ENCODE measurements around the gene GIMAP8.
"Not testable (repeated sequence)": the region's sequence is repeated elsewhere in the genome, so short reads cannot be mapped to it uniquely, and the experiment has no call there.

GIMAP8 gene

DNA sequence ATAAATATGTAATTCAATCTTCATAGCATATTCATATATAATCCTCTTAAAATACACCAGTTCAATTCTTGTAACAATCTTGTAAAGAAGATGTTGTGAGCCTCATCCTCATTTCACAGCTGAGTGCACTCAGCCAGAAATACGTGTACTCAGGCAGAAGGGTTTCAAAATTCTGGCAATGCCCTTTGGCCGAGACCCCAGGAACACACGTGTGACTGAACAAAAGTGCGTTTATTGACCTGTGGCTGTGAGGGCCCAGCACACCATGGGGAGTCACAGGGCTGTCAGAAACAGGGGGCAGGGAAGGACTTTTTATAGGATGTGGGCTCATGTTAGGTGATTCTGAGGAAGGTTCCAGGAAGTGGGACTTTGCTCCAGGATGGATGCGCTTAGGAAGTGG, 21.5 kb downstream of the GIMAP8 start:
- no peak for DNase-seq

DNA sequence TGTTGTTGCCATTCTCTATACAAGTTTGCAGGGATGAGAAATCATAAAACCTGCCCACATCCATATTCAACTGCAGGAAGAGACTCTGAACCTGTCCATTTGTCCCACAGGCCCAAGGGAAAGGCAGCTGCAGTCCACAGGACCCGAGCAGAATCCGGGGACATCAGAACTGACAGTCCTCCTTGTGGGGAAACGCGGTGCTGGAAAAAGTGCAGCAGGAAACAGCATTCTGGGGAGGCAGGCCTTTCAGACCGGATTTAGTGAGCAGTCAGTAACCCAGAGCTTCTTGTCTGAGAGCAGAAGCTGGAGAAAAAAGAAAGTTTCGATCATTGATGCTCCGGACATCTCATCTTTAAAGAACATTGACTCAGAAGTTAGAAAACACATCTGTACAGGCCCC, 23.5 kb downstream of the GIMAP8 start:
- DNase-seq = no peak

DNA sequence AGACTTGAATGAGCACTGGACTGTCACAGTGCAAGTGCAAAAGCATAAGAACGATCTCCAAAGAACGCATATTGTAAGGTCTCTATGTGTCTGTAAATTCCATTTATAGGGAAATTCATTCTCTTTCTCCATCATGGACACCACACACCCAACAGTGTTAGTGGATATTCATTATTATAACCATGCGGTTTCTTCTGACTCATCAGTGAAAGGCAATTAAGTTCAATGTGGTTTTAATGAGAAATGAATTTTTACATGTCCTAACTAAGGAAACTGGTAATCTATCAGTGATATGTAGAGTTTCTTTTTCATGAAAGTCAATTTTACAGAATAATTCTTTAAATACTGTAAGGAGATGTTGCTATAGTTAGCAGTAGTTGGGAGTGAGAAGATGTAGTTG, 25.9 kb downstream of the GIMAP8 start:
- no peak for DNase-seq

DNA sequence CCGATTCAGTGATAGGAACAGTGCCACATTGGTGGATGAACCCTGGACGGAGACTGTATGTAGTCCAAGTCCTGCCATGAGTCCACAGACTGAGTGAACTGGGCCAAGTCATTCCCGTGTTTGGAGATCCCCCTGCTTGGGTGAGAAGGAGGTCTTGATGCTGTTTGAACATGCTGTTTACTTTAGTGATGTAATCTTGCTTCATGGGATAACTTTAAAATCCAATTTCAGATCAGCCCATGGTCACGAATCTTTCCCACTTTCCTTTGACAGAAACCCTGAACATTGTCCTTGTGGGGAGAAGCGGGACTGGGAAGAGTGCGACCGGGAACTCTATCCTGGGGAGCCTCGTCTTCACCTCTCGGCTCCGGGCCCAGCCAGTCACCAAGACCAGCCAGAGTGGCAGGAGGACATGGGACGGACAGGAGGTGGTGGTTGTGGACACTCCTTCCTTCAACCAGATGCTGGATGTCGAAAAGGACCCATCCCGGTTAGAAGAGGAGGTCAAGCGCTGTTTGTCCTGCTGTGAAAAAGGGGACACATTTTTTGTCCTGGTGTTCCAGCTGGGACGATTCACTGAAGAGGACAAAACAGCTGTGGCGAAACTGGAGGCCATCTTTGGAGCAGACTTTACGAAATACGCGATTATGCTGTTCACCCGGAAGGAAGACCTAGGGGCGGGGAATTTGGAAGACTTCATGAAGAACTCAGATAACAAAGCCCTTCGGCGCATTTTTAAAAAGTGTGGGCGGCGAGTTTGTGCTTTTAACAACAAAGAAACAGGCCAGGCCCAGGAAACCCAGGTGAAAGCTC, 26.6 kb downstream of the GIMAP8 start:
- no peak for DNase-seq

DNA sequence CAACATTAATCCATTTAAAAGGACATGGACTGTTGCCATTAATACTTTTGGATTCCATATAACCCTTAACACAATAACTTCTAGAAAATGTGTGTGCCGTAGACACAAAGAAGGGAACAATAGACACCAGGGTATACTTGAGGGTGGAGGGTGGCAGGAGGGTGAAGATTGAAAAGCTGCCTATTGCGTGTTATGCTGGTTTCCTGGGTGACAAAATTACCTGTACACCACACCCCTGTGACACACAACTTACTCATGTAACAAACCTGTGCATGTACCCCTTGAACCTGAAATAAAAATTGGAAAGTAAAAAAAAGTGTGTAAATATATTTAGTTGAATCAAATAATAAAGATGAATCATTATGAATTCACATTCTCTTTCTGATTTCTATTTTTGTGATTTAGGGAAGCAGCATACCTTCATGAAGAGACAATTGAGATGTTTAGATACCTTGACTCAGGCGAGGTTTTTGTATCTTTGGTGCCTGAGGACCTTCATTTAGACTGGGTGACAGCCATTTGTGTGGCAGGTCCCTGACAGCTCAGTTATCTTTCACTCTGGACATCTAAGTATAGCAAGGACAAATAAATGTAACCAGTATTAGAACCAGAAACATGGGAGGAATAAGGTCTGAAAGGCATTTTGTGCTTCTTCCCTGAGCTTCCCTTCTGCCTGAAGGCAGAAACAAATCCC, 28.7 kb downstream of the GIMAP8 start:
- DNase-seq = no peak

DNA sequence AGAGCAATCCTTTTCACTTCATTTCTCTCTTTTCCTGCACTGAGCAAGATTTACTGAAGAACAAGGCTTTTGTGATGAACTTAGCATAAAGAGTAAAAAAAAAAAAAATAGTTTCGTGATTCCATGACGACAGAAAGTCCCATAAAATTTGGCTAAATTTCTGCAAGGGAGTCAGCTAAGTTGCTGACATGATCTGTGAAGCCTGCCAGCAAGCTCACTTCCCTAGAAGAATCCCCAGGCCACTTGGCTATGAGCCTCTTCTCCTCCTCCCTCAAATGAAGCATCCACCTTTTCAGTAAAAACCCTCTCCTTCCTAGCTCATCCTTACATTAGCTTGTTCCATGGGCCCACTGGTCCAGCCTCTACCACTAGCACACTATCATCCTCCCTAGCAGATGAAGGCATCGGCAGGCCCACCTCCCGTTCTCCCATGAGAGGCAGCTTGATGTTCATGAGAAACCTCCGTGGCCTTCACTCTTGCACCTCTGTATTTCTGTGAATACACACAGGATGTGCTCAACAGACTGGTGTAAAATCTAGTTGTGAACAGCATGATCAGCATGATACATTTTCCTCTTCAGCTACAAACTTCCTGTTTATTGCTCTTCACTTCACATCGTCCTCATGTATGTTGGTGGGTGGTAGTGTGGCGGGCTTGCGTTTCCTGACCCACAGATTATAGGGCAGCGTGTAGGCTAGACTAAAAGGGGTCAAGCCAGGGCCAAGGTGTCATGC, 30.9 kb downstream of the GIMAP8 start:
- DNase-seq = no peak

DNA sequence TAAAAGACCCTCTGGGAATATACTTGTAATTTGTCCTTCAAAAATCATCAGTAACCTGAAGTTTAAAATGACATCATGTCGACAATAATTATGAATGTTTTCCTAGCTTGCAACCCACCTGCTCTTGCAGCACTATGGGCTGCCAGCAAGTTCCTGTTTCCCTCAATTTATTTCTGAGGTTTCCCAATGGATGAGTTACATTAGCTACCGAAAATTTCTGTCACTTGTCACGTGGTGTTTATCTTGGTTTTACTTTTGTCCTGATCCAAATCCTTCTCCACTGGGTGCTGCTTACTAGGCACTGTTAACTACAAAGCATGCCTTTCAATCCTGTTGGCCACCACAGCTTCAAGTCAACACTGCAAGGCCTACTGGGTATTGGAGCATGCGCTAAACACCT, 31.5 kb downstream of the GIMAP8 start:
- no peak for DNase-seq

DNA sequence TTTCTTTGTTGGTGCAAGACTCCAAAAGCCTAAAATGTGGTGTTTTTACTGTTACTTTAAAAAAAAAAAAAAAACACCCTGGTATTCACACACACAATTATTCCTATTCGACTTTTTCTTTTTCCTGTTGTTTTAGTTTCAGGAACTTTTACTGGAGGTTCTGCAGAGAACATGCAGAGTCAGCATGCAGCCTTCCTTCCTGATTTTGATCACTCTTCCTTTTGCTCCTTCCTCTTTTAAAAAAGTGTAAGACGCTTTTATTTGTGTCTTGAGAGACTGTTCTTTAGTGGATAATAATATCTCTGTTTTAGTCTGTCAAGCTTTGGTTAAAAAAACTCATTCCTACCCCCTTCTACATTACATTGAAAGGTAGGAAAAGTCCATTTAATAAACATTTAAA, 33.1 kb downstream of the GIMAP8 start:
- not testable (repeated sequence) for DNase-seq

DNA sequence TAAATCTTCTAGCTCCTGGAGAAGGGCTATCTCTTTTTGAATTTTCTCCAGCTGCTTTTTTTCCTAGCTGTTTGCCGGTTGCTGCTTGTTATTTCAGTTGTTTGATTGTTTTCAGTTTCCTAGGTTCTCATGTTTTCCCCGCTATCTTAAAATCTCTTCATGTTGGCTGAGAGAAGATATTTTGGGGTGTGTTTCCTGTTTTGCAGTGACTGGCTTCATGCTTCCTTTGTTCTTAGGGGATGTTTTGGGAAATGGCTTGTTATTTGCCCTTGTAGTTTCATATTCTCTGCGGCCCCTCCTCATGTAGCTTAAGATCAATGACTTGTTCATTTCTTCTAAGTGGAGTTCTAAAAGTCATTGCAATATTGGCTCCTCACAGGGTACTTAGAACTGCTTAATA, 33.6 kb downstream of the GIMAP8 start:
- DNase-seq = not testable (repeated sequence)

DNA sequence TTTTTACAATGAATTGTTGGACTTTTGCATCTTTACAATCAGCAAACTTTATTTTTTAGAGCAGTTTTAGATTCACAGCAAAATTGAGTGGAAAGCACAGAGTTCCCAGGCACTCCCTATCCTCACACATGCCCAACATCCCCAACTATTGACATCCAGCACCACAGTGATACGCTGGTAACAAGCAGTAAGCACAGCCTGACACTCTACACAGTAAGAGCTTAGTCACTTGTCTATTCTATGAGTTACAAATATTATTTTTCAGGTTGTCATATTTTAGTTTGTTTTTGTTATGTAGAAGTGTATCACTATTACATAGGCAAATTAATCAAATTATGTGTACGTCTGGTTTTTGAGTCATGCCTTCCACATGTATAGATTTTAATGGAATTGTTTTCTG, 37.2 kb downstream of the GIMAP8 start:
- no peak for DNase-seq

DNA sequence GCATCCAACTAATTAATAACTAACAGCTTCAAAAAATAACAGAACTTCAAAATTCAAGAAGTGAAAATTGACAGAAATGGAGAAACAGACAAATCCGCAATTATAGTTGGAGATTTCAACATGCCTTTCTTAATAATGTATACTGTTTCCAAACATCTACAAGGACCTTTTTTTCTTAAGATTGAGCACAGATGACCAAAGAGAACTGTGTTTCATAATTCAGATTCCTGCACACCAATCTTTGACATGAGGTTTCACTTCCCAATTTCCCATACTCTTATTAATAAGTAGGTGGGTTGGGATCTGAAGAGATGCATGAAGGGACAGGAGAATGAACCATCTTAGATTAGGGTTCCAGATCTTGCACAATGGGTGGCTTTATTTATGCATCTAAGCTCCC, 39.4 kb downstream of the GIMAP8 start:
- DNase-seq = no peak

DNA sequence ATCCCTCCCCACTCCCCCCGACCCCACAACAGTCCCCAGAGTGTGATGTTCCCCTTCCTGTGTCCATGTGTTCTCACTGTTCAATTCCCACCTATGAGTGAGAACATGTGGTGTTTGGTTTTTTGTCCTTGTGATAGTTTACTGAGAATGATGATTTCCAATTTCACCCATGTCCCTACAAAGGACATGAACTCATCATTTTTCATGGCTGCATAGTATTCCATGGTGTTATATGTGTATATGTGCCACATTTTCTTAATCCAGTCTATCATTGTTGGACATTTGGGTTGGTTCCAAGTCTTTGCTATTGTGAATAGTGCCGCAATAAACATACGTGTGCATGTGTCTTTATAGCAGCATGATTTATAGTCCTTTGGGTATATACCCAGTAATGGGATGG, 43.0 kb downstream of the GIMAP8 start:
- not testable (repeated sequence) for DNase-seq

DNA sequence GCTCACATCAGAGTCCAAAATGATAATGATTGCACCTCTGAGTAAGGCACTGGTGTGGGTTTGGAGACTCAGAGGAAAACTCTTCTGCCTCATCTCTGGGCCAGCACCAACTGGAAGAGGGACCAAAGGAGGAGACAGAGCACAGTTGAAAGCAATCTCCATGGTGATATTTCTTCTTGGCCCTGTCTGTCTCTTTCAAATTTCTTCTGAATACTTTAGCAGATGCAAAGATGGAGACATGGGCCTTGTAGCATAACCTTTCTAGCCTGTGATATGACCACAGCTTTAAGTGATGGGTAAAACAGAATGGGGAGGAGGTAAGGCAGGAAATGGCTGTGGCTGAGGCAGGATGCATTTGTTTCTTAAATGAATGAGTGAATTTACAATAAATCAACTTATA, 52.1 kb downstream of the GIMAP8 start:
- DNase-seq = no peak

DNA sequence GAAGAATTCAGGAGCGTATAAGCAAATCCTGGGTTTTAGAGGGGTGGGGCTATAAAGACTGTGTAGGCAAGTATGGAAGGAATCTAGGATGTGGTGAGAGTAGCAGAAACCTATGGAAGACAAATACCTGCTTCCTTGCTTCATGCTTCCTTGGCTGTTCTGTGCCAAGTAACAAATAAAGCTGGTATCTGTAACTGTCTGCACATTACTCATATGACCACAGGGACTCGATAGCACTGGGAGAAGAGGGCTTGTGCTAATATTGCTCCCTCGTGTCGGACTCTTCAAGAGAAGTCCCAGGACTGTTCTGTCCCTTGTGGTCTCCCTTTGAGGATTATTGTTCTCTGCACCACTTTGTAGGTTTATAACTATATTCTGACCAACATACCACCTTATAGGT, 52.7 kb downstream of the GIMAP8 start:
- DNase-seq = no peak

DNA sequence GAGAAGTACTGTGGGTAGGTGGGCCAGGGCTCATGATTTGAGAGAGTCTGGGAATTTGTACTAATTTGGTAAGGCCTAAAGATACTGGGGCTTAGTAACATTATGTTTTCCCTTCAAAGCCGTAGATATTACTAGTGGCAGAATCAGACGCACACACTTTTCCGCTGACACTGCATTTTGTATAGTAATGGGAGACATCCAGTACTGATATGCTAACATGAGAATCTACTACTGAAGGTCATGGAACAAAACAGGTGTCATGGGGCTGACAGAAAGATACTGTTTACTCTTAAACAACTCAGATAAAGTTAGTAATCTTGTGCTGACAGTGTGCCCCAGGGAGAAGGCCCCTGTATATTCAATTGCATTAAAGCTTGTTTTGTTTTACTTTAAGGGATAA, 53.2 kb downstream of the GIMAP8 start:
- no peak for DNase-seq

DNA sequence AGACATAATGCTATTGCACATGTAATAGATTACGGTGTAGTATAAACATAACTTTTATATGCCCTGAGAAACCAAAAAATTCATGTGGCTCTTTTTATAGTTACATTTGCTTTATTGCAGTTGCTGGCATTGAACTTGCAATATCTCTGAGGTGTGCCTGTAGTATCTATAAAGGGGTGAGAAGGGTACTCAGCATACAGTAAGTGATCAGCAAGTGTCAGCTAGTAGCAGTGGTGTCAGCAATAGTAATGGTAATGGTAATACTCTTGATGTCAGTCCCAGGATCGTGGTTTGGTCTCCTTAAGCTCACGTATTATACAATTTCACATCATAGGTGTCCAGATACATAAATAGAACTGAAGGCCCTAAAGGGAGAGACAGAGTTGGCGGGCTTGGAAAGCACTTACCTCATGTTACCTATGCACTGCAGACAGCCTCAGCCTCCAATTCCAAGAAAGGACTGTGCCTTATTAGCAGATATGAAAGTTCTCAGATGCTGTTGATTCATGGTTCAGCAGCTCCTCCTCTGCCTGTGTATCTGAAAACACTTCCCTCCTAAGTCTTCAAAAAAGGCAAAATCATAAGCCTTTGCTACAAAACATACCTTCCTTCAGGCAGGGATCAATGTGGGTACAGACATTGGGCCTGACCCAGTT, 57.6 kb downstream of the GIMAP8 start:
- DNase-seq = no peak

DNA sequence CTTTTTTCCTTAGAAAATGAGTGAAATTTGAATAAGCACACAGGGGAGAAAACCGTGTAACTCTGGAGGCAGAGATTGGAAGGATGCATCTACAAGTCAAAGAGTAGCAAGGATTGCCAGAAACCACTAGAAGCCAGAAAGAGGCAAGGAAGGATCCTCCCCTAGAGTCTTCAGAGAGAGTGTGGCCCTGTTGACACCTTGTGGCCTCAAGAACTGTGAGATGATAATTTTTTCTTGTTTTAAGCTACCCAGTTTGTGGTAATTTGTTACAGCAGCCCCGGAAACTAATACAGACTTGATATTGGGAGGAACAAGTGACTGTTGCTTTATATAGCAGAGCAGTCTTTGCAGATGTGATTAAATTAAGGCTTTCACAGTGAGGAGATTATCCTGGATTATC, 60.6 kb downstream of the GIMAP8 start:
- no peak for DNase-seq

DNA sequence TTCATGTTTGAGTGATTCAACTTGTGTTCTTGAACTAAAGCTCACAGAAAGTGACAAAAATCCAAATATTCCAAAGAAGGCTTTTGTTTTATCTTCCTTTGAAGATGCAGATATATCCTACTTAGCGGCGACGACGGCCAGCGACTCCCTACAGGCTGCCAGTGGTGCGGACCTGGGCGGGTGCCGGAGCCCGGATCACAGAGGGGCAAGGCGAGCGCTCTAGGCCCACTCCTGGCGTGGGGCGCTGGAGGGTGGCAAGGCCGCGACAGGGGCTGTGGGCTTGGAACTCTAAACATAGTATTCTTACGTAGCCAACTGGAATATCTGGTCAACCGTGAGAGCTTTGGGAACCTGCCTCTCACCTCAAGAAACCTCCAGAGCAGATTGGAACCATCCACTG, 63.3 kb downstream of the GIMAP8 start:
- no peak for DNase-seq

DNA sequence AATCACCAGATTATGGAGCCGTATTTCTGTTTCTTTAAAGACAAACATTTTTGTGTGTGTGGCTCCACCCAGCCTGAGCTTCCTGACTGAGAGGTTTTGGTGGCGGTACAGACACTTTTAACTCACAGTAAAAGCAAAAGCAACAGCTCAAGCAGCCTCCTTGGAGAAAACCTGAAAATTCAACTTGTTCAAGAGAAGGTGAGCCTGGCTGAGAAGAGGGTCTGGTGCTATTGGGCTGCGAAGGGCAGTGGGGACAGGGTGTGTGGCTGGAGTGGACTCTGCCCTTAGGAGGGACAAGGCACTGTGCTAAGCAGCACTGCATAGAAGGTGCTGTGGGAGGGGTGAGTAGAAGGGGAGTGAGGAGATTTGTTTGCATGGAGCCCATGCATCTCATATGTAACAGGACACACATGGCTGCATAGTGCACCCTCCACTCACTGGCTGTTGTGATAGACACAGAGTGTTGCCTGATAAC, 64.4 kb downstream of the GIMAP8 start, which contains the start of gene GIMAP7:
TSS of gene GIMAP7 (plus strand) at position 125 of the 475 bp plus-strand sequence. CDS start 5,103 bp downstream, outside the sequence.
- no peak for DNase-seq

DNA sequence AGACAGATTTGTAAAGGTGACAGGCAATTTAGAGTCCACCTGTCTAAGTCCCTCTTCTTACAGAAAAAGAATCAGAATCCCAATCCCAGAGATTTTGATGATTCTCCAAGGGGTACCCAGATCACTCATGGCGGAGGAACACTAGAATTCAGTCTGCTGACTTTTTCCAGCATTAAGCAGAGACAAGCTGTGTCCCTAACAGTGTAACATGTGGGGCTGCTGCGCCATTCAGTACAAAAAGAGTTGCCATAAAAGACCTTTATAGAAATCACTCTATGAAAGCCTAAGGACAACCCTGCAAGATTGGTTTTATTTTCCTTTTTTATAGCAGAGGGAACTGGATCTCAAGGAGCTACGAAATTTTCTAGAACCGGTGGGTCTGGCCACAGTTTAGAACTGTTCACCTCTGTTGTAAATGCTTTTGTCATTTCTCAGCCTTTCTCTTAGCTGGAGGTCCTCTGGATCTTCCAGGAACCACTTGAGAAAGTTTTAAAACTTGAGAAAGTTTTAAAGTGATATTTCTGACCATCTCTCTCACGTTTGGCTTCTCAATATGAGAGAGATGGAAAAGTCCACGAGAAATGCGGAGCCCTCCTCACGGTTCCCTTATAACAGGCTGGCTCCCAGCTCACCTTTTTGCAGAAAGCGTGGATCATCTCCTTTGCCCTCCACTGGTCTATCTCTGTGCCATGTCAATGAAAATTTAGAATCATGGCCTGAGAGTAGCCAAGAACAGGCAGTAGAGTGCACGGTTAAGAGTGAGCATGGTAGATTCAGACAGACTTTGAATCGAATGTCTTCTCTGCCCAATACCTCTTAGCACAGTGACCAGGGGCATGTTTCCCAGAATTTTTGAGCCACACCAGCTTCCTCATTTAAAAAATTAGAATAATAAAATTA, 65.1 kb downstream of the GIMAP8 start:
- no peak for DNase-seq

DNA sequence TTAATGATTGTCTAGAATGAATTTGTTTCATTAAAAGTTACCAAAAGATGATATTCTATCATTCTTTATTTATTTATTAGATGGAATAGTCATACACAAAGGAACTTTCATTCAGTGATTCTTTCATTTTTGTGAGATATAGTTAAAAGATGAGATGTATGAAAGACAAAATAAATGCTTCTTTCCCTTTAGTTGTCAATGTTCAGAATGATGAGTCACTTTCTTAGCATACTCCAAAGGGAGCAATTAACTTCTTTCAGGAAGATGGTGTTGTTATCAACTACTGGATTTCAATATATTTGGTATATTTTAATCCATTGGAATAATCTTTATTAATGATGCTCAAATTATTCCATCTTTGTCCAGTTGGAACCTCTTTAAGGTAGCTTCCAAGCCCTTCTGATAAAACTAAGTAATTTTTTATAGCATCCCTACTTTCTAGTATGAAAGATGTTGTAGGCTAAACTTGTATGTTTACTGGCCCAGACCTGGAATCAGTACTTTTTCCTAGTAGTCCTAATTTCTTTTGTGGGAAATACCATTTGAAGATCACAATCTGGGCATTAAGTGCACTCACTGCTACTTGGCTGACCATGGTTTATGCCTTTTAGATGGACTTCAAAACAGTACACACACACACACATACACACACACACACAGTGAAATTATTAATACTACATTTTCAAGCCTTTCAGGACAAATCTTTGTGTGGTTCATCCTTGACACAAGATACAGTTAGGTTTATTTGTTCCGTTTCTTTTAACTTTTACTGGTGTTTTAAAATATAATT, 66.7 kb downstream of the GIMAP8 start:
- no peak for DNase-seq
